Cerebellar nuclear complex (tissue), 1 donor: ENCODE measurements around the gene GLTPD2.

Source experiments
- DNase-seq, 2 experiments: peaks; one replicate each; lab custom pipeline; 2025; lab: John Stamatoyannopoulos, UW

Gene GLTPD2

DNA sequence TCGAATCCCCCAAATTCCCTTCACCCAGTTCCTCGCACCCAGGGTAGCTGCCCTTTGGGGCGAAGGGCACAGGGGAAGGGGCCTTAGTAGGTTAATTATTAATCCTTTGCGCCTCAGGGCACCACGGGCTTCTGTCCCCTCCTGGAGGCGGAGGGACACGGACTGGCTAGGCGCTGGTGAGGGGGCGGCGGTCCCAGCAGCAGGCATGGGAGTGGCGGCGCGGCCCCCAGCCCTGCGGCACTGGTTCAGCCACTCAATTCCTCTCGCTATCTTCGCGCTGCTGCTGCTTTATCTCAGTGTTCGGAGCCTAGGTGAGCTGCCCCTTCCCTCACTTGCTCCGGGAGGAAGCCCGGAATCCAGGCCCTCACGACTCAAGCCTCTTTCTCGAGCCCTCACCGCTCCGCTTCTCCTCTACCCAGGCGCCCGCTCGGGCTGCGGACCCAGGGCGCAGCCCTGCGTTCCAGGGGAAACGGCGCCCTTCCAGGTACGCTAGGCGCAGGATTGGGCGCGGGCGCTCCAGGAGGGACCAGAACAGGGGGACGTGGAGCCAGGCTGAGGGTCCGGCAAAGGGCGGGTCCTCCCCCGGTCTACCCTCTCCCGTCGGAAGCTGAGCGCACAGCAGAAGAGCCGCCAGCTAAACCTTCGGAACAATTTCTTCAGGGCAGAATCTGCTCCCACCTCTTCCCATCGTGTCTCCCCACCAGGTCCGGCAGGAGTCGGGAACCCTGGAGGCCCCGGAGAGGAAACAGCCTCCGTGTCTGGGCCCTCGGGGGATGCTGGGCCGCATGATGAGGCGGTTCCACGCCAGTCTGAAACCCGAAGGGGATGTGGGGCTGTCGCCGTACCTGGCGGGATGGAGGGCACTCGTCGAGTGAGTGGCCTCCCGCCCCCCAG lies at the start of gene GLTPD2:
Gene GLTPD2 (plus strand): TSS at position 158 of the 894 bp plus-strand sequence. CDS start 48 bp downstream, at position 206.
- DNase-seq: no peak

DNA sequence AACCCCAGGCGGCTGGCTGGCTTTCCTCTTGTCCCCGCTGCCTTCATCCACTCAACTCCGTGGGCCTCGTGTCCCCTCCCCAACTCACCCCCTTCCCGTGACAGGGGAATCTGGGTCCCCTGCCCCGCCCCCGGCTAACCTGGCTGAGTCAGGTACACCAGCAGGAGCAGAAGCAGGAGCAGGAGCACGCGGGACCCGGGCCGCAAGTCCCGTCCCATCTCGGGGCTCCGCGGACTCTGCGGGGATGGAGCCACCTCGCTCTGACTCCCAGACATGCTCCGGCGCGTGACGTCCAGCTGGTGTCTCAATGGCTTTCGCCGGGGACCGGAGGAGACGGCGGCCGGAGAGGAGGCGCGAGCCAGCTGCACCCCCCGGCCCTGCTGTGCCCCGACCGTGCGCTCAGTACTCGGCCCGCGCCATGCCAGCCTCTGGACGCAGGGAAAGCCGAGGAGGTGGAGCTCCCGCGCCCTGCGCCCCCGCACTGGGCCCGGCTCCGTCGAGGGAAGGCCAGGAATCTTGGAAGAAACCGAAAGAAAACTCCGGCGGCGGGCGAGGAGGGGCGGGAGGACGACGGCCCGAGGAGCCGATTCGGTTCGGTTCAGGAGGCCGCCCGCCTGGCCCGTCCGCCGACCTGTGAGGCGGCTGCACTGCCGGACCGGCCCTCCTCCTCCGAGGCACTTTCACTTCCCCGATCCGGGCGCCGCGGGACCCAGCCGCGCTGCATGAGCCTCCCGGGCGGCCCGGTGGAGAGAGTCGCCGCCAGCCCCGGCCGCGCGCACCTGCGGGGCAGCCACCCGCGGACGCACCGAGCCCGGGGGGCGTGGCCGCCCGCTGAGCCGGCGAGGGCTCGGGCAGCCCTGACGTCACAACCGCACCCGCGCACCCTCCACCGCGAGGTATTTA lies 49.4 kb upstream of the GLTPD2 start, which contains the start of the genes CXCL16 and ZMYND15:
Gene CXCL16 (minus strand): TSS at position 807 of the 903 bp plus-strand sequence. CDS start 589 bp downstream, at position 218.
Gene ZMYND15 (plus strand): TSS at position 712 of the 903 bp plus-strand sequence. CDS start 716 bp downstream, outside the sequence.
- no peak for DNase-seq

DNA sequence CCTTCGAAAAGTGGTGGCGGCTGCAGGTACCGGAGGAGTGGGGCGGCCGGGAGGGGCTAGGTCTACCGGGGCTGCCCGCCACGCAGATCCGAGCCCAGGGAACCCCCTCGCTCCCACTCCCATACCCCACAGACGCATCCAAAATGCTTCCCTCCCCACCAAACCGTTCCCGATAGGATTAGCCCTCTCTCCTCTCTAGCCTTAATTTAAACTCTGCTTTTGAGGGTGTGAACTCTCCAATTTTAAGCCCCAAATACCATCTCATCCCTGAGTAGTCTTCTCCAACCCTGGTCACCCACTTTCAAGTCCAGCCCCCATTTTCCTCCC lies 48.8 kb upstream of the GLTPD2 start:
- DNase-seq: no peak

DNA sequence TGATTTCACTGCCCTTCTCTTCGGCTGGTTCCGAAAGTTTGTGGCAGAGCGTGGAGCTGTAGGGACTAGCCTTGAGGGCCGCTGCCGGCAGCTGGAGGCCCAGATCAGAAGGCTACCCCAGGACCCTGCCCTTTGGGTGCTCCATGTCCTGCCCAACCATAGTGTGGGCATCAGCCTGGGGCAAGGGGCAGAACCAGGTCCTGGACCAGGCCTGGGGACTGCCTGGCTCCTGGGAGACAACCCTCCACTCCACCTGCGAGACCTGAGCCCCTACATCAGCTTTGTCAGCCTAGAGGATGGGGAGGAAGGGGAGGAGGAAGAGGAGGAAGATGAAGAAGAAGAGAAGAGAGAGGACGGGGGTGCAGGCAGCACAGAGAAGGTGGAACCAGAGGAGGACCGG lies 48.2 kb upstream of the GLTPD2 start:
- DNase-seq: no peak

DNA sequence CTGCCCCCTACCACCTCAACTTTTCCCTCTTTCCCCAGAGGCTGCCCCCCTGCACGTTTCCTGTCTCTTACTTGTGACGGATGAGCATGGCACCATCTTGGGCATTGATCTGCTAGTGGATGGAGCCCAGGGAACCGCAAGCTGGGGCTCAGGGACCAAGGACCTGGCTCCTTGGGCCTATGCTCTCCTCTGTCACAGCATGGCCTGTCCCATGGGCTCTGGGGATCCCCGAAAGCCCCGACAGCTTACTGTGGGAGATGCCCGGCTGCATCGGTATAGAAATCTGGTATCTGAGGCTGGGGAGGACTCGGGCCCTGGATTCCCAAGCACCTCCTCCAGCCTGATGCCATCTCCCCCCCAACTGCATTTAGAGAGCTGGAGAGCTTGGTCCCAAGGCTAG lies 47.2 kb upstream of the GLTPD2 start:
- DNase-seq: no peak

DNA sequence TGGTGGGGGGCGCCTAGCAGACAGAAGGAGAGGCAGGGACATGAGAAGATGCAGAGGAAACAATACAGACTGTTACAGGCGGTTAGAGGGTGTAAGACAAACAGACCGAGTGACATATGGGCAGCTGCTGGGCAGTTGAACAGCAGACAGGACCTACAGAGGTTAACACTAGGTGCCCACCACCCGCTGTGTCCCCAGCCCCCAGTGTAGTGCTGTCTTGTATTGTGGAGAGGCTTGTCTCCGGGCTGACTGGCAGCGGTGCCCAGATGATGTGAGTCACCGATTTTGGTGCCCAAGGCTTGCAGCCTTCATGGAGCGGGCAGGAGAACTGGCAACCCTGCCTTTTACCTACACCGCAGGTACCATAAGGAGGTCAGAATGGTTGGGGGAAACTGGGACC lies 46.6 kb upstream of the GLTPD2 start:
- DNase-seq: no peak

DNA sequence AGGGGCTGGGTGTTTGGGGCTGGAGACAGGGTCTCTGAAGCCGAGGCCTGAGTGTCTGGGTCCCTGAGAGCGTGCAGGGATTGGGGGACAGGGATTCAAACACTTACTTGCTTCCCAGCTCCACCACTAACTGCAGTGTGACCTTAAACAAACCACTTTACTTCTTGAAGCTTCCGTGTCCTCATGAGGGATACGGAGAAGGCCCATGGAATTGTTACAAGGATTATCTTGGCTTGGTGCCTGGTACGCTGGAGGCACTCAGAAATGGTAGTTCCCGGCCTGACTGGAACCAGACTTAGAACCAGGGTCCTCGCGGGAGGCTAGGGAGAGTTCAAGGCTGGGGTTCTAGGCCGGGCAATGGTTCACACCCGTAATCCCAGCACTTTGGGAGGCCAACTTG lies 46.1 kb upstream of the GLTPD2 start:
- no peak for DNase-seq

DNA sequence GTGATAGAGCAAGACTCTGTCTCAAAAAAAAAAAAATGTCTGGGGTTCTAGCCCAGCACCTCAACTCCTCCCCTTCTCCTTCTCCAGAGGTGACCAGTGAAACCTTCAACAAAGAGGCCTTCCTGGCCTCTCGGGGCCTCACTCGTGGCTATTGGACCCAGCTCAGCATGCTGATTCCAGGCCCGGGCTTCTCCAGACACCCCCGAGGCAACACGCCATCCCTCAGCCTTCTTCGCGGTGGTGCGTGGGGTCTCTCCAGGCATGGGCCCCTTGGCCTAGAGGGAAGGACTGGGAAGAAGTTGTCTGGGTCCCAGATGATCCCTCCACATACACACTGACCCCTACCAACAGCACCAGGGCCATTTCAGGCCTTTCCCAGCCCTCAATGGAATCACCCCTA lies 45.5 kb upstream of the GLTPD2 start:
- DNase-seq: no peak

DNA sequence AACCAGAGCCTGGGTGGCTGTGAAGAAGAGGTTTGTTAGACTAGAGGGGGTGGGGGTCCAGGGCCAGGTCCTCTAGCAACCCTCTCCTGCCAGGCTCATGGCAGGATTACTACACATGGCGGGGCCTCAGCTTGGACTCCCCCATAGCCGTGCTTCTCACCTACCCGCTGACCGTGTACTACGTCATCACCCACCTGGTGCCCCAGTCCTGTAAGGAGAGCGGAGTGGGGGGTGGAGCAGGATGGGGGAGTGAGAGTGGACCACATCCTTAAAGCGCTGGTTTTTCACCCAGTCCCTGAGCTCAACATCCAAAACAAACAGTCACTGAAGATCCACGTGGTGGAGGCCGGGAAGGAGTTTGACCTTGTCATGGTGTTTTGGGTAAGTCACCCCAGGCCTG lies 44.9 kb upstream of the GLTPD2 start:
- no peak for DNase-seq

DNA sequence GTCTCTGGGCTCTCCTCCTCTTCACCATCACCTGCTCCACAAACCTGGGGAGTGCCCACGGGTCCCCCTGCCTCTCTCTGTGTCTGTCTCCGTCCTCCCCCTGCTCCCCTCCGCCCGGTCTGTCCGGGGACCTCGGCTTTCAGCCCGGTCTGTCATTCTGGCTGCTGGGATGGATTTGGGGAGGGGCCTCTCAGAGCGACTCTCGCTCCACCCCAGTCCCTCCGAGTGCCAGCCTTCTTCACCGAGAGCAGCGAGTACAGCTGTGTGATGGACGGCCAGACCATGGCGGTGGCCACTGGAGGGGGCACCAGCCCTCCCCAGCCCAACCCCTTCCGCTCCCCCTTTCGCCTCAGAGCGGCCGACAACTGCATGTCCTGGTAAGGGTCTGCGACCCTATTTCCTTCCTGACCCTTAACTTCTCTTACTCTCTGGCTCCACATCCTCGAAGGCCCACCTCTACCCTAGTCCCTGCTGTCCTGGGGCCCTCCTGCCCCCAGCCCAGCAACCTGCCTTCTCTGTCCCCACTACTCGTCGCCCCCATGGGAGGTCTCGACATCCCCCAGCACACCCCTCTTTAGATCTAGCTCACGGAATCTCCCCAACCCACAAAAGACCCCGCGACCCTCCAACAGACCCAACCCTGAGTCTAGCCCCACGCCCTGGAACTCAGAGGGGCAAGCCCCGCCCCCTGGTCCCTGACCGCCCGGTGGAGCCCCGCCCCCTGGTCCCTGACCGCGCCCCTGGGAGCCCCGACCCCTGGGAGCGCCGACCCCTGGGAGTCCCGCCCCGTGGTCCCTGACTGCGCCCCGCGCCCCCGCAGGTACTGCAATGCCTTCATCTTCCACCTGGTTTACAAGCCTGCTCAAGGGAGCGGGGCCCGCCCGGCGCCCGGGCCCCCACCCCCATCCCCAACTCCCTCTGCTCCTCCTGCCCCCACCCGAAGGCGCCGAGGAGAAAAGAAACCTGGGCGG lies 43.5 kb upstream of the GLTPD2 start:
- no peak for DNase-seq

DNA sequence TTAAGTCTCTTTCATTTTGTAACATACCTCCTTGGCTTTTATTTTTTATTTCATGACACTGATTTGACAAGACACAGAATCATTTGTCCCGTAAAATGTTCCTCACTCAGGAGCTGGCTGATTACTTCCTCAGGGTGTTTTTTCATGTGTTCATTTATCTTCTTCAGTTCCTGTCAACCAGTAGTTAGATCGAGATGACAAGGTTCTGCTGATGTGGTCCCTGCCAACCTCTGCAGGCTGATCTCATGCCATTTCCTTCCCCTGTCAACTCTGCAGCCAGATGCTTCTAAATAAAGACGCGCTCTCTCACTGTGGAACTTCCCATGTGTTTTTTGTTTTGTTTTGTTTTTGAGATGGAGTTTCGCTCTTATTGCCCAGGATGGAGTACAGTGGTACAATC lies 40.9 kb upstream of the GLTPD2 start:
- no peak for DNase-seq

DNA sequence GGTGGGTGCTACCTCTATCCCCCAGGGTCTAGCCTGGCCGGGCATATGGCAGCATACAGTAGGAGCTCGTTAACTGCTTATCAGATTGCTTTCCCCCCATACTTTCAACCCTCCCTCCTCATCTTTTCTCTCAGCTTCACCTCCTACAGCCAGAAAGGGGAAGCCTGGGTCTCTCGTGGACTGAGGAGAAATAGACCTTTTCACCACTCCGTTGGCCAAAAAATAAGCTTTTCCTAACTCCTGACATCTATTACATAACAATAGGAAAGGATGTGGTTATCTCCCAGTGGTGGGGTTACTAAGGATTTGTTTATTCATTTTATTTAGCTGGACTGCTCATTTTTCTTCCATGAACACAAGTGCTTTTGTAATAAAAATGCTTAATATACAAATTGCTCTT lies 40.1 kb upstream of the GLTPD2 start:
- DNase-seq: no peak

DNA sequence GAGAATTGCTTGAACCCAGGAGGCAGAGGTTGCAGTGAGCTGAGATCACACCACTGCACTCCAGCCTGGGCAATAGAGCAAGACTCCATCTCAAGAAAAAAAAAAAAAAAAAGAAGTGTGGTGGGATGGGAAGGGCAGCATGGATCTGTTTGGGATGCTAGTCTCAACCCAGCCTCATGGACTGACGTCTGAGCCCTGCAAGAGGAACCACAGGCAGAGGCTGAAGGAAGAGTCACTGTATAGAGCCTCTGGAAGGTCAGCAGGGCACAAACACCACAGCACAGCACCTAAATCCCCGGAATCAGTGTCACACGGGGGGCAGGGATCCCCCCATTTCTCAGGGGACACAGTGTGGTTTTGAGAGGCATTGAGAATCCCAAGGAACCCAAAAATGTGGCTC lies 38.2 kb upstream of the GLTPD2 start:
- no peak for DNase-seq

DNA sequence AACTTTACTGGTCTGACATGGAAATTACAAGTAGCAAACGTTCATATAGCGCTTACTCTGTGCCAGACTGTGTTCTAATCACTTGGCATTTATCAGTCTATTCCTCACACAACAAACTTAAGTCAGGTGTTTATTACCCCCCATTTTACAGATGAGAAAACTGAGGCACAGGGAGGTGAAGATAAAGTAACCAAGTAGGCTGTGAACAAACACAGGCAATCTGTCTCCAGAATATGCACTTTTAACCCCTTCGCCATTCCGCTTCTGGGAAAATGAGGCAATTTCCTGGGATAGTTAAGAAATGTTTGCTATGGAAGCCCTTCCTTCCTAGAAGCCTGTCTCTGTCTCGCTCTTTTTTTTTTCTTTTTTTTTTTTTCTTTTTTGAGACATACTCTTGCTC lies 36.8 kb upstream of the GLTPD2 start:
- DNase-seq: no peak

DNA sequence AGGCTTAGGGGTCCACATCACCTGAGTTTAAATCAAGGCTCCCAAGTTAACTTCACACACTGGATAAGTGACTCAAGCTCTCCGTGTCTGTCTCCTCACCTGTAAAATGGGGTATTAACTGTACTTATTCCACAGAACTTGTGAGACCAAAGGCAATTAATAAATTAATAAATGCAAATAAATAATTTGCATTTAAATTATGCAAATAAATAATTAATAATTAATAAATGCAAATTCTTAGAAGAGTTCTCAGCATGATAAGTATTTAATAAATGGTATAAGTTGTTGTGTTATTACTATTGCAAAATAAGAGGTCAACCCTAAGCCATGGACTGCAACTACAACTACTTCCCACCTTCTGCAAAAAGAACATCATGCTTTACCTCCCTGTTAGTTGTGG lies 35.4 kb upstream of the GLTPD2 start:
- DNase-seq: no peak

DNA sequence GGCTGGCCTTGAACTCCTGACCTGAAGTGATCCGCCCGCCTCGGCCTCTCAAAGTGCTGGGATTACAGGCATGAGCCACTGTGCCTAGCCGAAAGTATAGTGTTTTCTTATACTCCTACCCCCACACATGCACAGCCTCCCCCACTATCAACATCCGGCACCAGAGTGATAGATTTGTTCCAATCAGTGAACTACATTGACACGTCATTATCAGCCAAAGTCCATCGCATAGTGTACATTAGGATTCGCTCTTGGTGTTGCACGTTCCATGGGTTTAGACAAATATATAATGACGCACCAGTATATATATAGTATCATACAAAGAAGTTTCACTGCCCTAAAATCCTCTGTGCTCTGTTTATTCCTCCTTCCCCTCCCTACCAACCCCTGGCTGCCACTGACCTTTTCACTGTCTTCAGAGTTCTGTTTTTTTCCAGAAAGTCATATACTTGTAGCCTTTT lies 29.0 kb upstream of the GLTPD2 start:
- no peak for DNase-seq

DNA sequence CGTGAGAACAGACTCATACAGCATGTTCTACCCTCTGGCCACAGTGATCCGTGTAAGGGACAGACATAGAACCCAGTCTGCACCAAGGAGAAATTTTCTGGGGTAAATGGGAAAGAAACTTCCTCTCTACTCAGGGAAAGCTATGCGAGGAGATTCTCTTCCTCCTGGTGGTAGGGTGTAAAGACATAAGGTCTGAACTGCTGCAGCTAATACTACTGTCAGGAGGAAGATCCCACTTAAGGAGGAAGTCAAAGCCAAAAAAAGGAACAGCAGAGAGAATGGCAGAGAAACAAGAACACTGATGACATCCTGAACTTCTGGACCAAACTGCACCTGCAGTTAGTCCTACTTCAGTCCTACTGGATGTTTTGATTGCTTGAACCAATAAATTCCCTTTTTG lies 24.2 kb upstream of the GLTPD2 start:
- DNase-seq: no peak

DNA sequence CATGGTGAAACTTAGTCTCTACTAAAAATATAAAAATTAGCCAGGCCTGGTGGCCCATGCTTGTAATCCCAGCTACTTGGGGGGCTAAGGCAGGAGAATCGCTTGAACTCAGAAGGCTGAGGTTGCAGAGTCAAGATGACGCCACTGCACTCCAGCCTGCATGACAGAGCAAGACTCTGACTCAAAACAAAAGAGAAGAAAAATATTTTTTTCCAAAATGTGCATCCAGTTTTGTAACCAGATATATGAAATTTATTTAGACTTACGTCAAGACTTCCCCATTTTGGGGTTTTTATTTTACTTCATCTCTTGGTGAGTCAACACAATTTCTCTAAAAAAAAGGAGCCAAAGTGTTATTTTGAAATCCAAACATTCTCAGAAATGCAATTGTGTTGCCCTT lies 22.6 kb upstream of the GLTPD2 start:
- DNase-seq: no peak

DNA sequence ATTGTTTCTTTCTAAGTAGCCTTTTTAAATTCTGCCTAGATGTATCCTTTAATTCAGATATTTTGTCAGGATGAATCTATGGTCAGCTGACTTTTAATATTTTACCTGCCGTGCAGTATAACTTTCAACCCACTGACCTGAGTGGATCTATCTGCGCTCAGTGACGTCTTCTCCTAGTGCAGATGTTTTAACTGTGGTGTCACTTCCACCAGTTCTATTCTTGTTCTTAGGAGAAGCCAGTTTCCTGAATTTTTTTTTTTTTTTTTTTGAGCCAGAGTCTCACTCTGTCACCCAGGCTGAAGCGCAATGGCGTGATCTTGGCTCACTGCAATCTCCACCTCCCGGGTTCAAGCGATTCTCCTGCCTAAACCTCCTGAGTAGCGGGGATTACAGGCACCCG lies 22.0 kb upstream of the GLTPD2 start:
- DNase-seq: no peak

DNA sequence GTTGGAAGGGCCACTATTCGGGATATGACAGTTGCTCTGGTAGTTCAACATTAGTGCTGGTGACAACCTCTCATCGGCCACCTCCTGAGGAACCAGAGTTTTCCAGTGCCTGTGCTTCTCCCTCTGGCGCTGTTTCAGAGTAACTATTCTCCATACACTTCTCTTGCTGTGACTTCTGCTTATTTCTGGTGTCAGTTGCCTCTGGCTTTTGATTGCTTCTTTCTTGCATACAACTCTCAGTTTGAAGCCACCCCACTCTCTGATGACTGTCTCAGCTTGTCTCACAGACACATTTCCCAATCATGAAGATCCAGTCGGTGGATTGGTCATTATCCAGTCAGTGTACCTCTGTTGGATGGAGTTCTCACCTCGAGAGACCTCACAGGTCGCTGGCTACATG lies 20.5 kb upstream of the GLTPD2 start:
- DNase-seq: no peak

DNA sequence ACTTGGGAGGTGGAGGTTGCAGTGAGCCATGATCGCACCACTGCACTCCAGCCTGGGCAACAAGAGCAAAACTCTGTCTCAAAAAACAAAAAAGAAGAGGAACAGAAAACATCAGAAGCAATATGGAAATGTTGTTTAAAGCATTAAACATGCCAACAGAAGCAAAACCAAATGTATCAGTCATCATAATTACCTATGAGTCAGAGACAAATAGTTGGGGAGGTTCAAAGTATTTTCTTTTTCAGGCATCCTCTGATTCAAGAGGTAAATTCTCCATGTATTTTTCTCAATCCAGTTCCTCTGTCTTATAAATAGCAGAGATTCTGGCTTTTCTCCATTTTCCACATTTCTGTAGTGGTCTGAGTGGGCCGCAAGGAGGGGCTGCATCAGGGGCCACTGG lies 19.1 kb upstream of the GLTPD2 start:
- DNase-seq: no peak
